DOHH2 (cell line): ENCODE data around the gene BCL2L1.

Source experiments
- H3F3A ChIP-seq: fragments of 200-600 bp; sonication (generic), shearing (Covaris generic); 2 replicates; pipeline ENCODE4 v1.6.0; 2016; ENCODE audit warnings: antibody characterized with exemption, mild to moderate bottlenecking; ENCODE audit not compliant: control insufficient read depth, insufficient read depth
- H3K27ac ChIP-seq: fragments of 200-600 bp; sonication (generic); 2 replicates; pipeline ENCODE4 v1.5.1; 2014; ENCODE audit warnings: low read depth, mild to moderate bottlenecking, low read length, moderate library complexity
- H3K27me3 ChIP-seq: fragments of 200-600 bp; sonication (generic); 2 replicates; pipeline ENCODE4 v1.6.1; 2014; ENCODE audit warnings: mild to moderate bottlenecking, low read length, mixed read lengths; ENCODE audit not compliant: control insufficient read depth
- H3K36me3 ChIP-seq: fragments of 200-600 bp; sonication (generic); 2 replicates; pipeline ENCODE4 v1.6.1; 2014; ENCODE audit warnings: mild to moderate bottlenecking, low read length, moderate library complexity, mixed read lengths; ENCODE audit not compliant: control insufficient read depth
- H3K4me1 ChIP-seq: fragments of 200-600 bp; sonication (generic); 2 replicates; pipeline ENCODE4 v1.6.1; 2014; ENCODE audit warnings: mild to moderate bottlenecking, low read length, mixed read lengths; ENCODE audit not compliant: control insufficient read depth
- H3K4me2 ChIP-seq: fragments of 200-600 bp; sonication (generic); 2 replicates; pipeline ENCODE4 v1.6.0; 2014; ENCODE audit warnings: mild to moderate bottlenecking, low read length, moderate library complexity
- H3K4me3 ChIP-seq: fragments of 200-600 bp; sonication (generic); 2 replicates; pipeline ENCODE4 v1.5.1; 2014; ENCODE audit warnings: mild to moderate bottlenecking, low read length, mixed read lengths
- H3K79me2 ChIP-seq: fragments of 200-600 bp; sonication (generic); 2 replicates; pipeline ENCODE4 v1.6.1; 2014; ENCODE audit warnings: mild to moderate bottlenecking, low read length, mixed read lengths; ENCODE audit not compliant: control insufficient read depth
- H3K9me2 ChIP-seq: fragments of 200-600 bp; sonication (generic); replicated peaks from 2 replicates; pipeline ENCODE4 v1.6.1; 2014; ENCODE audit warnings: mild to moderate bottlenecking, low read length, mixed read lengths; ENCODE audit not compliant: control insufficient read depth
- H3K9me3 ChIP-seq: fragments of 200-600 bp; sonication (generic); 2 replicates; pipeline ENCODE4 v1.6.1; 2014; ENCODE audit warnings: antibody characterized with exemption, low read length, mixed read lengths; ENCODE audit not compliant: control insufficient read depth, insufficient read depth
- H4K20me1 ChIP-seq: fragments of 200-600 bp; sonication (generic); 2 replicates; pipeline ENCODE4 v1.6.0; 2014; ENCODE audit warnings: low read depth, mild to moderate bottlenecking, antibody characterized with exemption, low read length, moderate library complexity; ENCODE audit not compliant: control insufficient read depth, insufficient read depth
- CTCF ChIP-seq: fragments of 200-600 bp; sonication (generic); IDR thresholded peaks from one replicate; pipeline ENCODE4 v1.5.1; 2014; ENCODE audit warnings: antibody characterized with exemption, mild to moderate bottlenecking, low read depth, low read length; ENCODE audit not compliant: poor library complexity, severe bottlenecking
- EZH2phosphoT487 ChIP-seq: fragments of 200-600 bp; sonication (generic); IDR thresholded peaks from 2 replicates; pipeline ENCODE4 v1.6.1; 2017; ENCODE audit warnings: borderline replicate concordance, mild to moderate bottlenecking, antibody characterized with exemption, low read length, moderate library complexity, mixed read lengths

The BCL2L1 gene

GRCh38 chr20:31667315-31668285 is 55.1 kb downstream of the BCL2L1 start:
- Histone ChIP-seq H3K4me3 (no peak overlapping the region), H3K9me3 (no peaks in the 10 kb centered on the region), H3K27ac (no peak overlapping the region), H3K36me3 (no peaks in the 10 kb centered on the region), H3K4me1 (peaks cover 4% of the 10 kb centered on the region), H4K20me1 (no peaks in the 10 kb centered on the region), H3K27me3 (no peaks in the 10 kb centered on the region), H3F3A (no peaks in the 10 kb centered on the region), H3K4me2 (no peak overlapping the region), H3K79me2 (no peaks in the 10 kb centered on the region), H3K9me2 (no peaks in the 10 kb centered on the region)
- TF ChIP-seq EZH2phosphoT487 (no peak), CTCF (no peak)

GRCh38 chr20:31666258-31667042 is 56.2 kb downstream of the BCL2L1 start:
- no peaks in the 10 kb centered on the region for H3K36me3 ChIP-seq
- no peaks in the 10 kb centered on the region for H3F3A ChIP-seq
- H3K9me3 ChIP-seq, result no peaks in the 10 kb centered on the region
- H3K9me2 ChIP-seq, result no peaks in the 10 kb centered on the region
- no peak overlapping the region for H3K4me3 ChIP-seq
- H3K27me3 ChIP-seq, result no peaks in the 10 kb centered on the region
- no peaks in the 10 kb centered on the region for H4K20me1 ChIP-seq
- no peak overlapping the region for H3K4me2 ChIP-seq
- no peaks in the 10 kb centered on the region for H3K79me2 ChIP-seq
- TF ChIP-seq EZH2phosphoT487 (no peak), CTCF (no peak)
- peaks cover 11% of the 10 kb centered on the region for H3K4me1 ChIP-seq
- no peak overlapping the region for H3K27ac ChIP-seq

GRCh38 chr20:31665753-31666152 is 56.9 kb downstream of the BCL2L1 start:
- Histone ChIP-seq H3K79me2 (no peaks in the 10 kb centered on the region), H3K9me3 (no peaks in the 10 kb centered on the region), H4K20me1 (no peaks in the 10 kb centered on the region), H3F3A (no peaks in the 10 kb centered on the region), H3K4me2 (no peak overlapping the region), H3K27me3 (no peaks in the 10 kb centered on the region), H3K4me1 (peaks cover 14% of the 10 kb centered on the region), H3K4me3 (no peak overlapping the region), H3K9me2 (no peaks in the 10 kb centered on the region), H3K27ac (no peak overlapping the region), H3K36me3 (no peaks in the 10 kb centered on the region)
- TF ChIP-seq EZH2phosphoT487, result no peak
- no peak for TF ChIP-seq CTCF
